Ishikawa (cell line): Measurements from ENCODE around the gene TTF1.

Experiments
- CEBPB ChIP-seq: IDR thresholded peaks from 2 replicates; pipeline ENCODE4 v1.6.1; 2012
- CREB1 ChIP-seq: IDR thresholded peaks from 2 replicates; pipeline ENCODE4 v1.6.1; 2012; ENCODE audit warnings: low read depth
- EP300 ChIP-seq: IDR thresholded peaks from 2 replicates; pipeline ENCODE4 v1.6.1; 2012; ENCODE audit warnings: borderline replicate concordance
- NFIC ChIP-seq: IDR thresholded peaks from 2 replicates; pipeline ENCODE4 v1.6.1; 2012
- RAD21 ChIP-seq: IDR thresholded peaks from 2 replicates; pipeline ENCODE4 v1.6.1; 2012; ENCODE audit warnings: low read depth
- REST ChIP-seq: IDR thresholded peaks from 2 replicates; pipeline ENCODE4 v1.6.1; 2012; ENCODE audit warnings: low read depth, mild to moderate bottlenecking
- TCF12 ChIP-seq: IDR thresholded peaks from 2 replicates; pipeline ENCODE4 v1.6.1; 2012; ENCODE audit warnings: low read depth
- TEAD4 ChIP-seq: IDR thresholded peaks from 2 replicates; pipeline ENCODE4 v1.6.1; 2012
- USF1 ChIP-seq: IDR thresholded peaks from 2 replicates; pipeline ENCODE4 v1.6.1; 2012
- YY1 ChIP-seq: IDR thresholded peaks from 2 replicates; pipeline ENCODE4 v1.6.1; 2012; ENCODE audit warnings: low read depth
- ZBTB7A ChIP-seq: IDR thresholded peaks from 2 replicates; pipeline ENCODE4 v1.6.1; 2012; ENCODE audit warnings: low read depth

GRCh38 chr9:132401824-132402223 lies 4.8 kb downstream of the TTF1 start:
- TF ChIP-seq EP300 (no peak), TCF12 (no peak), REST (no peak), CREB1 (no peak), TEAD4 (no peak), CEBPB (no peak), NFIC (no peak), USF1 (no peak), YY1 (no peak), ZBTB7A (no peak), RAD21 (no peak)
